Mucosa of descending colon (tissue), 3 donors: Measurements from ENCODE around the gene DNAJB11. TPM values are rescaled to one million over a fixed set of nuclear protein-coding genes. Genes with fewer than 3 reads are reported as not detected.
A peak's percentile ranks its signal among the peaks of the same experiment; 100 is the strongest.

Experiments
- ATAC-seq: fragments of 200-7000 bp; cut with Tn5 transposase; one replicate; pipeline ENCODE4 v1.9.1; 2020; ENCODE audit warnings: mild to moderate bottlenecking, moderate library complexity
- DNase-seq, 3 donors: peaks; one replicate each; pipeline ENCODE4 v3.0.0-alpha.2; 2020
- H3K36me3 ChIP-seq: fragments of 200-600 bp; one replicate; pipeline ENCODE4 v1.8.0; 2021; ENCODE audit warnings: low read depth, mild to moderate bottlenecking
- H3K4me1 ChIP-seq: fragments of 200-600 bp; one replicate; pipeline ENCODE4 v1.8.0; 2021; ENCODE audit warnings: low read depth, mild to moderate bottlenecking
- H3K4me3 ChIP-seq: fragments of 200-600 bp; one replicate; pipeline ENCODE4 v1.8.0; 2021; ENCODE audit warnings: mild to moderate bottlenecking
- H3K9me3 ChIP-seq: fragments of 200-600 bp; one replicate; pipeline ENCODE4 v1.8.0; 2021; ENCODE audit warnings: mild to moderate bottlenecking
- intact Hi-C, 2 donors: fragments of 100-400 bp; cut with DNase I in 1 of 2; cut with micrococcal nuclease in 1 of 2; formaldehyde crosslinking; loops; one replicate each; pipeline versions ENCODE4 v1.11.0 to v1.11.1; 2022; cut with DNase I, micrococcal nuclease
- total RNA-seq, 3 donors: library from RNA; stranded (reverse); fragmentation: NEBNext Ultra II Directional in 2 of 3; extraction: Animal tissue kit (Norgen Biotek cat#: 25700) in 2 of 3; gene quantifications; one replicate each; pipeline versions ENCODE4 v1.2.1 to v1.2.4, GENCODE V29; 2021 to 2023
- TF ChIP-seq, protein P1 (sequence below): fragments of 200-600 bp; IDR thresholded peaks from one replicate; pipeline ENCODE4 v1.8.0; 2022; ENCODE audit warnings: antibody characterized with exemption, mild to moderate bottlenecking
- donor health status: DM: no; HTN: no; CAD: no; lungs with moderate emphysema.
- donor health status: DM: no; HTN: no; CAD: no.
- donor health status: DM: no; HTN: yes; CAD: no.

The DNAJB11 gene
- total RNA-seq, 3 donors from 2014 or later, result 32.2 to 45.7 (median 34.0) TPM

- DNase-seq (no peak), ATAC-seq (peak; percentile 57)
- no peaks in the 10 kb centered on the region for H3K36me3 ChIP-seq
- no peak overlapping the region for H3K4me3 ChIP-seq
- intact Hi-C loops, result no loop called here
- no peaks in the 10 kb centered on the region for H3K9me3 ChIP-seq
- no peaks in the 10 kb centered on the region for H3K4me1 ChIP-seq
- TF ChIP-seq, protein P1, sequence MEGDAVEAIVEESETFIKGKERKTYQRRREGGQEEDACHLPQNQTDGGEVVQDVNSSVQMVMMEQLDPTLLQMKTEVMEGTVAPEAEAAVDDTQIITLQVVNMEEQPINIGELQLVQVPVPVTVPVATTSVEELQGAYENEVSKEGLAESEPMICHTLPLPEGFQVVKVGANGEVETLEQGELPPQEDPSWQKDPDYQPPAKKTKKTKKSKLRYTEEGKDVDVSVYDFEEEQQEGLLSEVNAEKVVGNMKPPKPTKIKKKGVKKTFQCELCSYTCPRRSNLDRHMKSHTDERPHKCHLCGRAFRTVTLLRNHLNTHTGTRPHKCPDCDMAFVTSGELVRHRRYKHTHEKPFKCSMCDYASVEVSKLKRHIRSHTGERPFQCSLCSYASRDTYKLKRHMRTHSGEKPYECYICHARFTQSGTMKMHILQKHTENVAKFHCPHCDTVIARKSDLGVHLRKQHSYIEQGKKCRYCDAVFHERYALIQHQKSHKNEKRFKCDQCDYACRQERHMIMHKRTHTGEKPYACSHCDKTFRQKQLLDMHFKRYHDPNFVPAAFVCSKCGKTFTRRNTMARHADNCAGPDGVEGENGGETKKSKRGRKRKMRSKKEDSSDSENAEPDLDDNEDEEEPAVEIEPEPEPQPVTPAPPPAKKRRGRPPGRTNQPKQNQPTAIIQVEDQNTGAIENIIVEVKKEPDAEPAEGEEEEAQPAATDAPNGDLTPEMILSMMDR, result no peak
Measured at GRCh38 chr3:186605561-186606545, 35.3 kb downstream of the DNAJB11 start.

DNA sequence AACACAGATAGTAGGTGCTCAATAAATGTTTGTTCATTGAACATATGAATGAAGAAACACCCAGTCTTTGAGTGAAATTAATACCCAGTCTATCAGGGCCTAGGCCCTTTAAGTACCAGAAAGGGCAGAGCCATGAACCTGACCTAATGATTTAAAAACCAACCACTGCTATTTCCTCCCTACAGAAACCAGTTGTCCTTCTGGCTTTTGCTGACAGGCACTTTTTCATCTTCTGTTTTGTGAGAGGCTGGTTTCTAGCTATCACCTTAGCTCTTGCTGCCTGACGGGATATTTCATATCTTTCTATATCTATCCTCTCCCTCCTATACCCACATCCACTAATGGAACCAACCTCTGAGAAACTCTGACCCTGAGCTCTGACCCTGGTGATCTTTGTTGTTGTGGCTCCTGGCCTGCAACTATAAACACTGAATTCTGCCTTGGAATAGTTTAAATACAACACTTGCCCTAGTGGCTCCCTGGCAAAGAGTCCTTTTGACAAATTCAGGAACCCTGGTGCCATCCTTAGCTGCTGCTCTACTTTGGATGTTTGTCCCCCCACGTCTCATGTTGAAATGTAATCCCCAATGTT, 38.2 kb downstream of the DNAJB11 start:
- intact Hi-C loops, result no loop called here
- ATAC-seq (no peak), DNase-seq (no peak)
- Histone ChIP-seq H3K9me3 (no peaks in the 10 kb centered on the region), H3K4me1 (no peaks in the 10 kb centered on the region), H3K36me3 (no peaks in the 10 kb centered on the region), H3K4me3 (no peak overlapping the region)
- TF ChIP-seq, protein P1, result no peak

DNA sequence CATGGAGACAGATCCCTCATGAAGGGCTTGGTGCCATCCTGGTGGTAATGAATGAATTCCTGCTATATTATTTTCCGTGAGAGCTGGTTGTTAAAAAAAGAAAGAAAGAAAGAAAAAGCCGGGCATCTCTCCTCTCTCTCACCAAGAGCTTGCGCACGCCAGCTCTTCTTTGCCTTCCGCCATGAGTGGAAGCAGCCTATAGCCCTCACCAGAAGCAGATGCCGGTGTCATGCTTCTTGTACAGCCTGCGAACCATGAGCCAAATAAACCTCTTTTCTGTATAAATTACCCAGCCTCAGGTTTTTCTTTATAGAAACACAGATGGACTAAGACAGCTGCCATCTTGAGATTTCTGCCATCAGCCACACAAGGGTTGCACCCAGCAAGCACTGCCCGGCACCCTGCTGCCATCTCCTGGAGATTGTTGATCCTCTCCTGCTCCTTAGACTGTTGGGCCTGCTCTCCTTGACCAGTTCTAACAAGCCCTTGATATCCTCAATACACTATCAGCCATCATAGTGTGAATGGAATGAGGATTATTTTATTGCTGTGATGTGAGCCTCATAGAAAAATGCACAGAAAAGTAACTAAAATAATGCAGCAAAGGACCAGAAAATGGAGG, 38.8 kb downstream of the DNAJB11 start:
- Histone ChIP-seq H3K9me3 (no peaks in the 10 kb centered on the region), H3K36me3 (no peaks in the 10 kb centered on the region), H3K4me3 (no peak overlapping the region), H3K4me1 (no peaks in the 10 kb centered on the region)
- intact Hi-C loops, result no loop called here
- peak in 1 of 3 donors; percentile 39 for DNase-seq
- peak; percentile 80 for ATAC-seq
- TF ChIP-seq, protein P1, result no peak

- DNase-seq (no peak), ATAC-seq (no peak)
- Histone ChIP-seq H3K36me3 (no peaks in the 10 kb centered on the region), H3K4me3 (no peak overlapping the region), H3K9me3 (no peaks in the 10 kb centered on the region), H3K4me1 (peaks cover 3% of the 10 kb centered on the region)
- intact Hi-C loops, result loop anchor here (5.0 to 10.0 kb wide), 3 partner anchors 143 to 215 kb away; no protein-coding TSS in a partner anchor
- TF ChIP-seq, protein P1, result no peak
Measured at GRCh38 chr3:186612065-186612464, 41.5 kb downstream of the DNAJB11 start.

DNA sequence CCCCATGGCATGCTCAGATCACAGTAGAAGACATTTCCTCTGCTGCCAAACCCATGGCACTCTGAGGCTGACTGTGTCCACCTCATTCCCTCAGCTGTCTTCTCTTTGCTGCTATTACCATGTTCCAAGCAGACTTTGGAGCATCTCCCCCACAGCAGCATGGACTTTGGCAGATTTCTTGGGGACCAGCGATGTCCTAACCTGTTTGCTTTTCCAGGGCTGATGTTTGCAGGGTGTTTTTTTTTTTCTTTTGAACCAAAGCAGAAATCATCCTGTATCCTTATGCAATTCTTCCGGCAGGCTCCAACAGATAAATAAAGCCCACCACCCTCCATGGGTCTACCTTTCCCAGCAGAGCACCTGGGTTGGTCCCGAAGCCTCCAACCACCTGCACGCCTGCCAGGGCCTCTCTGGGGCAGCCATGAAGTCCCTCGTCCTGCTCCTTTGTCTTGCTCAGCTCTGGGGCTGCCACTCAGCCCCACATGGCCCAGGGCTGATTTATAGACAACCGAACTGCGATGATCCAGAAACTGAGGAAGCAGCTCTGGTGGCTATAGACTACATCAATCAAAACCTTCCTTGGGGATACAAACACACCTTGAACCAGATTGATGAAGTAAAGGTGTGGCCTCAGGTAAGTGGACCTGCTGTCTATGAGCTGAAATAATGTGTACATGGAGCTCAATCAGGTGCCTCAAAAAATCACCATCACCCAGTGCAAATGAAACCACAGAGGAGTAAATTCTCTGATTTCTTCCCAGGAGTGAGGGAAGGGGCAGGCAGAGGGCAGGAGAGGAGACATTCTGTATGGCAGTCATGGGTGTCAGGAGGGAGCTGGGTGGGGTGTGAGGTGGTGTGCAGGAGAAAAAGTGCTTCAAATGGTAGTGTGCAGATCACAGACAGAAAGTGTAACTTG, 42.5 kb downstream of the DNAJB11 start, which contains the start of gene AHSG:
TSS of gene AHSG (plus strand) at position 340 of the 916 bp plus-strand sequence. CDS start at position 422, 82 bp downstream.
- no peak within 1 kb of the TSS for H3K4me3 ChIP-seq
- peaks cover 5% of the 10 kb centered on the region for H3K4me1 ChIP-seq
- DNase-seq (no peak), ATAC-seq (no peak)
- TF ChIP-seq, protein P1, result no peak
- no peaks in the 10 kb centered on the region for H3K36me3 ChIP-seq
- intact Hi-C loops, result loop anchor here (5.0 to 10.0 kb wide), 3 partner anchors 142 to 214 kb away; no protein-coding TSS in a partner anchor
- no peaks in the 10 kb centered on the region for H3K9me3 ChIP-seq
